H9 (cell line): Measurements from ENCODE around the gene FAM114A1. TPM values are rescaled to one million over a fixed set of nuclear protein-coding genes. Genes with fewer than 3 reads are reported as not detected.

Source experiments
- DNase-seq: peaks from one replicate; pipeline ENCODE4 v3.0.0-alpha.2; 2017
- H2AFZ ChIP-seq: one replicate; pipeline ENCODE4 v1.6.1; 2013; ENCODE audit warnings: mild to moderate bottlenecking, low read length, control low read depth, moderate library complexity
- H2AK5ac ChIP-seq: 2 replicates; pipeline ENCODE4 v1.6.1; 2013; ENCODE audit warnings: low read length, control low read depth, mixed read lengths; ENCODE audit not compliant: insufficient read length
- H2BK120ac ChIP-seq: one replicate; pipeline ENCODE4 v1.6.1; 2013; ENCODE audit warnings: low read depth, mild to moderate bottlenecking, low read length, control low read depth, inconsistent platforms; ENCODE audit not compliant: poor library complexity, severe bottlenecking
- H2BK12ac ChIP-seq: 2 replicates; pipeline ENCODE4 v1.6.1; 2013; ENCODE audit warnings: low read length, control low read depth, mixed read lengths, low read depth; ENCODE audit not compliant: insufficient read length
- H2BK15ac ChIP-seq: 2 replicates; pipeline ENCODE4 v1.6.1; 2013; ENCODE audit warnings: low read depth, low read length, control low read depth
- H2BK20ac ChIP-seq: one replicate; pipeline ENCODE4 v1.6.1; 2013; ENCODE audit warnings: low read depth, mild to moderate bottlenecking, low read length, control low read depth, inconsistent platforms; ENCODE audit not compliant: poor library complexity, severe bottlenecking
- H2BK5ac ChIP-seq: 2 replicates; pipeline ENCODE4 v1.6.1; 2013; ENCODE audit warnings: low read length, control low read depth, mixed read lengths; ENCODE audit not compliant: insufficient read length
- H3K14ac ChIP-seq: 2 replicates; pipeline ENCODE4 v1.6.1; 2013; ENCODE audit warnings: low read length, control low read depth; ENCODE audit not compliant: insufficient read depth
- H3K18ac ChIP-seq: 2 replicates; pipeline ENCODE4 v1.6.1; 2013; ENCODE audit warnings: low read depth, mild to moderate bottlenecking, mixed read lengths, low read length, control low read depth; ENCODE audit not compliant: insufficient read length
- H3K23ac ChIP-seq: 2 replicates; pipeline ENCODE4 v1.6.1; 2013; ENCODE audit warnings: low read length, control low read depth, mixed read lengths, low read depth; ENCODE audit not compliant: insufficient read length
- H3K23me2 ChIP-seq: 2 replicates; pipeline ENCODE4 v1.6.1; 2013; ENCODE audit warnings: low read depth, mild to moderate bottlenecking, mixed read lengths, low read length, control low read depth; ENCODE audit not compliant: insufficient read length, poor library complexity, severe bottlenecking
- H3K27ac ChIP-seq: 2 replicates; pipeline ENCODE4 v1.5.1; 2013; ENCODE audit warnings: low read length, control low read depth, mixed read lengths, low read depth; ENCODE audit not compliant: insufficient read length
- H3K27me3 ChIP-seq: 2 replicates; pipeline ENCODE4 v1.6.1; 2013; ENCODE audit warnings: low read length, control low read depth, inconsistent platforms; ENCODE audit not compliant: insufficient read depth
- H3K4ac ChIP-seq: 2 replicates; pipeline ENCODE4 v1.6.1; 2013; ENCODE audit warnings: low read depth, mild to moderate bottlenecking, control low read depth, inconsistent platforms, low read length, moderate library complexity
- H3K4me1 ChIP-seq: 2 replicates; pipeline ENCODE4 v1.6.1; 2013; ENCODE audit warnings: low read length, control low read depth, inconsistent platforms; ENCODE audit not compliant: insufficient read depth
- H3K4me2 ChIP-seq: 2 replicates; pipeline ENCODE4 v1.6.1; 2013; ENCODE audit warnings: low read length, control low read depth, mixed read lengths; ENCODE audit not compliant: insufficient read length, insufficient read depth
- H3K56ac ChIP-seq: 2 replicates; pipeline ENCODE4 v1.6.1; 2013; ENCODE audit warnings: low read depth, mild to moderate bottlenecking, mixed read lengths, low read length, control low read depth; ENCODE audit not compliant: insufficient read length
- H3K79me1 ChIP-seq: 2 replicates; pipeline ENCODE4 v1.6.1; 2013; ENCODE audit warnings: low read depth, mild to moderate bottlenecking, moderate library complexity, low read length, control low read depth, inconsistent platforms; ENCODE audit not compliant: insufficient read depth, poor library complexity, severe bottlenecking
- H3K79me2 ChIP-seq: 2 replicates; pipeline ENCODE4 v1.6.1; 2013; ENCODE audit warnings: low read length, control low read depth, inconsistent platforms; ENCODE audit not compliant: insufficient read depth
- H3K9ac ChIP-seq: 2 replicates; pipeline ENCODE4 v1.6.1; 2013; ENCODE audit warnings: low read length, control low read depth, mixed read lengths; ENCODE audit not compliant: insufficient read length; ENCODE audit errors: extremely low read depth
- H3K9me3 ChIP-seq: one replicate; pipeline ENCODE4 v1.6.1; 2013; ENCODE audit warnings: low read depth, low read length, inconsistent platforms; ENCODE audit not compliant: control insufficient read depth
- H3T11ph ChIP-seq: one replicate; pipeline ENCODE4 v1.6.1; 2013; ENCODE audit warnings: mild to moderate bottlenecking, low read length, control low read depth, inconsistent platforms
- H4K20me1 ChIP-seq: one replicate; pipeline ENCODE4 v1.6.1; 2013; ENCODE audit not compliant: control insufficient read depth, insufficient read length, insufficient read depth
- H4K5ac ChIP-seq: 2 replicates; pipeline ENCODE4 v1.6.1; 2013; ENCODE audit warnings: low read depth, mild to moderate bottlenecking, mixed read lengths, low read length, control low read depth; ENCODE audit not compliant: insufficient read length
- H4K8ac ChIP-seq: replicated peaks from 2 replicates; pipeline ENCODE4 v1.6.1; 2013; ENCODE audit warnings: low read length, control low read depth, mixed read lengths, low read depth; ENCODE audit not compliant: insufficient read length
- H4K91ac ChIP-seq: 2 replicates; pipeline ENCODE4 v1.6.1; 2013; ENCODE audit warnings: low read depth, mild to moderate bottlenecking, moderate library complexity, mixed read lengths, low read length, control low read depth; ENCODE audit not compliant: insufficient read length
- H3K27ac Mint-ChIP-seq, 3 experiments: 2 replicates in 2 of 3; 3 replicates in 1 of 3; pipeline ENCODE4 v1.8.0; 2020 to 2021; ENCODE audit warnings: mixed read lengths in 3 of 3, mild to moderate bottlenecking in 1 of 3, moderate library complexity in 1 of 3
- H3K27me3 Mint-ChIP-seq: 2 replicates; pipeline ENCODE4 v1.8.0; 2021; ENCODE audit warnings: low read depth, mild to moderate bottlenecking, moderate library complexity, mixed read lengths
- H3K36me3 Mint-ChIP-seq, 3 experiments: 2 replicates in 2 of 3; 3 replicates in 1 of 3; pipeline ENCODE4 v1.8.0; 2020 to 2021; ENCODE audit warnings: low read depth in 3 of 3, mixed read lengths in 3 of 3; ENCODE audit not compliant: insufficient read depth in 1 of 3
- H3K4me1 Mint-ChIP-seq, 2 experiments: 2 replicates each; pipeline ENCODE4 v1.8.0; 2020; ENCODE audit warnings: mixed read lengths in 2 of 2
- H3K4me3 Mint-ChIP-seq, 2 experiments: 2 replicates in 1 of 2; 3 replicates in 1 of 2; pipeline ENCODE4 v1.8.0; 2020 to 2021; ENCODE audit warnings: mild to moderate bottlenecking in 2 of 2, mixed read lengths in 2 of 2, moderate library complexity in 1 of 2
- H3K9me3 Mint-ChIP-seq, 2 experiments: 2 replicates in 1 of 2; 3 replicates in 1 of 2; pipeline ENCODE4 v1.8.0; 2020; ENCODE audit warnings: mild to moderate bottlenecking in 2 of 2, mixed read lengths in 2 of 2, moderate library complexity in 1 of 2
- CTCF ChIP-seq: fragments of 200-600 bp; sonication (generic); conservative IDR thresholded peaks from 3 replicates; pipeline ENCODE4 v1.8.0; 2021; ENCODE audit warnings: antibody characterized with exemption, mild to moderate bottlenecking
- WGBS: extraction: QIAGEN DNeasy Blood & Tissue Kit; methylation state at CpG from one replicate; pipeline ENCODE4 v1.1.7; 2013; ENCODE audit warnings: missing lambda C conversion rate, low lambda C conversion rate, mixed read lengths; ENCODE audit not compliant: insufficient read length; ENCODE audit errors: extremely low coverage; 5-methylcytosine and 5-hydroxymethylcytosine counted together
- total RNA-seq: library from RNA; stranded (reverse); gene quantifications from 2 replicates; pipeline ENCODE4 v1.2.1, GENCODE V29; 2021

The FAM114A1 gene
- total RNA-seq, 1 experiment from 2014 or later = 9.9 TPM

DNA sequence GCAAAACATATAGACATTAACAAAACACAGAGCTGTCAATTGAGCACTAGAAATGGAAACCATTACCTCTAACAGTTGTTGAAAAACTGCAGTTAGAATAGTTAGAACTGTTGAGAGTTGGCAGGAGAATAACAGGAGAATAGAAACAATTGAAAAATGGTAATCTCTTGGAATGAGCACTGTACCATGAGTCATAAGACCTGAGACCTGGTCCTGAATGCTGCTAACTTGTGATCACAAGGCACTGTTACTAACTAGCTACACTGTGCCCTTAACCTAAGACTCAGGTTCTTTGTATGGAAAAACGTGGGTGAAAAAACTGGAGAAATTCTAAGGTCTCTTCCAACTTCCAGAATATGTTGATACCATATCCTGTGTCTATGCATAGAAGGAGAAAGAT is 29.3 kb downstream of the FAM114A1 start:
- no peak overlapping the region for H3K9ac ChIP-seq
- no peaks in the 10 kb centered on the region for H3K79me2 ChIP-seq
- no peak overlapping the region for H4K8ac ChIP-seq
- no peak overlapping the region for H3K27ac ChIP-seq
- no peaks in the 10 kb centered on the region for H3K27me3 Mint-ChIP-seq
- no peaks in the 10 kb centered on the region for H3K4me1 Mint-ChIP-seq
- H3K79me1 ChIP-seq = no peaks in the 10 kb centered on the region
- H3K36me3 Mint-ChIP-seq = peaks cover 0 to 4% (median 0%) of the 10 kb centered on the region in 3 experiments; a peak in 1 of 7 replicates
- no peaks in the 10 kb centered on the region for H3K23me2 ChIP-seq
- H3K23ac ChIP-seq = no peak overlapping the region
- H2BK120ac ChIP-seq = no peak overlapping the region
- no peak overlapping the region for H3K4ac ChIP-seq
- H3T11ph ChIP-seq = no peak overlapping the region
- TF ChIP-seq CTCF = no peak
- H3K9me3 ChIP-seq = no peaks in the 10 kb centered on the region
- H3K4me3 Mint-ChIP-seq = no peak overlapping the region
- H4K91ac ChIP-seq = no peak overlapping the region
- H3K27me3 ChIP-seq = no peaks in the 10 kb centered on the region
- no peaks in the 10 kb centered on the region for H4K20me1 ChIP-seq
- H3K4me1 ChIP-seq = no peaks in the 10 kb centered on the region
- H2BK20ac ChIP-seq = no peak overlapping the region
- DNase-seq = no peak
- H3K18ac ChIP-seq = no peak overlapping the region
- H2BK5ac ChIP-seq = no peak overlapping the region
- H2BK15ac ChIP-seq = no peak overlapping the region
- no peak overlapping the region for H2AFZ ChIP-seq
- no peak overlapping the region for H3K4me2 ChIP-seq
- no peak overlapping the region for H3K56ac ChIP-seq
- H3K14ac ChIP-seq = no peak overlapping the region
- H2BK12ac ChIP-seq = no peak overlapping the region
- H3K9me3 Mint-ChIP-seq = no peaks in the 10 kb centered on the region; a peak in 1 of 5 replicates
- WGBS = no CpG with 5 or more reads among the region's 1 CpG
- H3K27ac Mint-ChIP-seq = no peak overlapping the region
- H2AK5ac ChIP-seq = no peak overlapping the region
- no peak overlapping the region for H4K5ac ChIP-seq
